ENCODE results near the gene BIRC5.
"Not testable (repeated sequence)": the region's sequence is repeated elsewhere in the genome, so short reads cannot be mapped to it uniquely, and the experiment has no call there.

Gene BIRC5

GRCh38 chr17:78170692-78171590 lies 43.1 kb upstream of the BIRC5 start:
- no peak for DNase-seq (ENCODE audit: low read depth, low spot score)
- no peak overlapping the region for H3K4me3 ChIP-seq (ENCODE audit: low read depth, low read length)
- in situ Hi-C loops (cut with HindIII; ENCODE audit: low sequenced_read_pairs): no loop called here
- no peak for TF ChIP-seq CTCF (IDR thresholded peaks at IDR 0.05; ENCODE audit: low read depth, low read length)

- in situ Hi-C loops (cut with HindIII; ENCODE audit: low sequenced_read_pairs); DNase-seq (ENCODE audit: low read depth, low spot score); H3K4me3 ChIP-seq (ENCODE audit: low read depth, low read length): not testable (repeated sequence)
Measured at GRCh38 chr17:78171591-78172248, 42.3 kb upstream of the BIRC5 start.

- H3K4me3 ChIP-seq (ENCODE audit: low read depth, low read length): no peak overlapping the region
- in situ Hi-C loops (cut with HindIII; ENCODE audit: low sequenced_read_pairs): no loop called here
- TF ChIP-seq CTCF (IDR thresholded peaks at IDR 0.05; ENCODE audit: low read depth, low read length): no peak
- peak; percentile 20 for DNase-seq (ENCODE audit: low read depth, low spot score)
Measured at GRCh38 chr17:78172249-78173051, 41.6 kb upstream of the BIRC5 start.

GRCh38 chr17:78173097-78173715 lies 40.8 kb upstream of the BIRC5 start:
- TF ChIP-seq CTCF (IDR thresholded peaks at IDR 0.05; ENCODE audit: low read depth, low read length): no peak
- no peak for DNase-seq (ENCODE audit: low read depth, low spot score)
- no peak overlapping the region for H3K4me3 ChIP-seq (ENCODE audit: low read depth, low read length)
- in situ Hi-C loops (cut with HindIII; ENCODE audit: low sequenced_read_pairs): no loop called here

GRCh38 chr17:78174346-78174869 lies 39.6 kb upstream of the BIRC5 start:
- DNase-seq (ENCODE audit: low read depth, low spot score): peak; percentile 8
- TF ChIP-seq CTCF (IDR thresholded peaks at IDR 0.05; ENCODE audit: low read depth, low read length): peak; percentile 13
- in situ Hi-C loops (cut with HindIII; ENCODE audit: low sequenced_read_pairs): no loop called here
- H3K4me3 ChIP-seq (ENCODE audit: low read depth, low read length): no peak overlapping the region

GRCh38 chr17:78174870-78175642 lies 39.0 kb upstream of the BIRC5 start:
- no peak for TF ChIP-seq CTCF (IDR thresholded peaks at IDR 0.05; ENCODE audit: low read depth, low read length)
- no peak overlapping the region for H3K4me3 ChIP-seq (ENCODE audit: low read depth, low read length)
- in situ Hi-C loops (cut with HindIII; ENCODE audit: low sequenced_read_pairs): no loop called here
- DNase-seq (ENCODE audit: low read depth, low spot score): no peak
